GM19035 (cell line): ENCODE measurements around the gene PCDHA9.
"Not testable (repeated sequence)": the region's sequence is repeated elsewhere in the genome, so short reads cannot be mapped to it uniquely, and the experiment has no call there.

ENCODE experiments used
- ATAC-seq: cut with Tn5 transposase; IDR thresholded peaks from one replicate; pipeline ENCODE4 v1.9.1; 2021; ENCODE audit not compliant: unreplicated experiment

PCDHA9 gene

DNA sequence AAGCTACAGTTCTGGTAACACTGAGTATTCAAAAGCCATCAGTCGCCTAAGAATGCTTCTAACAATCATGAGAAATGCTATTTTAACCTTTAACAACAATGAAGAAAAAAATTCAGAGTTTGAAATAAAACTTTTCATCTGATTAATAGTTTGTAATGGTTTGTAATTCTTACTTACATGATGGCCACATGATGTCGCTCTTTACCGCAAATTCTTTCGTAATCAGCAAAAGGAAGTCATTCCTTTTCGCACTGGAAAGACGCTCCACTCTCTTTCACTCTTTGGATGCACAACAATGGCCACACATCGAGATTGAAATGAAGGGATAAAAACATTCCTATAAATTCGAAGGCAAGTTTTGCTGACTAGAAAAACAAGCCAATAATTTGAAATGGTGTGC is 14.2 kb upstream of the PCDHA9 start, which contains the start of gene PCDHA7:
Gene PCDHA7, plus strand, starts transcription at position 277 of the 400 bp plus-strand sequence. Its CDS starts 115 bp downstream, at position 392.
- ATAC-seq = no peak

DNA sequence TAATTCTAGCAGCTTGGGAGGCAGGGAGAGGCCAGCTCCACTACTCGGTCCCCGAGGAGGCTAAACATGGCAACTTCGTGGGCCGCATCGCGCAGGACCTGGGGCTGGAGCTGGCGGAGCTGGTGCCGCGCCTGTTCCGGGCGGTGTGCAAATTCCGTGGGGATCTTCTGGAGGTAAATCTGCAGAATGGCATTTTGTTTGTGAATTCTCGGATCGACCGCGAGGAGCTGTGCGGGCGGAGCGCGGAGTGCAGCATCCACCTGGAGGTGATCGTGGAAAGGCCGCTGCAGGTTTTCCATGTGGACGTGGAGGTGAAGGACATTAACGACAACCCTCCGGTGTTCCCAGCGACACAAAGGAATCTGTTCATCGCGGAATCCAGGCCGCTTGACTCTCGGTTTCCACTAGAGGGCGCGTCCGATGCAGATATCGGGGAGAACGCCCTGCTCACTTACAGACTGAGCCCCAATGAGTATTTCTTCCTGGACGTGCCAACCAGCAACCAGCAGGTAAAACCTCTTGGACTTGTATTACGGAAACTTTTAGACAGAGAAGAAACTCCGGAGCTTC is 13.7 kb upstream of the PCDHA9 start:
- ATAC-seq = not testable (repeated sequence)

GRCh38 chr5:140835622-140836510 is 12.3 kb upstream of the PCDHA9 start:
- ATAC-seq = no peak

DNA sequence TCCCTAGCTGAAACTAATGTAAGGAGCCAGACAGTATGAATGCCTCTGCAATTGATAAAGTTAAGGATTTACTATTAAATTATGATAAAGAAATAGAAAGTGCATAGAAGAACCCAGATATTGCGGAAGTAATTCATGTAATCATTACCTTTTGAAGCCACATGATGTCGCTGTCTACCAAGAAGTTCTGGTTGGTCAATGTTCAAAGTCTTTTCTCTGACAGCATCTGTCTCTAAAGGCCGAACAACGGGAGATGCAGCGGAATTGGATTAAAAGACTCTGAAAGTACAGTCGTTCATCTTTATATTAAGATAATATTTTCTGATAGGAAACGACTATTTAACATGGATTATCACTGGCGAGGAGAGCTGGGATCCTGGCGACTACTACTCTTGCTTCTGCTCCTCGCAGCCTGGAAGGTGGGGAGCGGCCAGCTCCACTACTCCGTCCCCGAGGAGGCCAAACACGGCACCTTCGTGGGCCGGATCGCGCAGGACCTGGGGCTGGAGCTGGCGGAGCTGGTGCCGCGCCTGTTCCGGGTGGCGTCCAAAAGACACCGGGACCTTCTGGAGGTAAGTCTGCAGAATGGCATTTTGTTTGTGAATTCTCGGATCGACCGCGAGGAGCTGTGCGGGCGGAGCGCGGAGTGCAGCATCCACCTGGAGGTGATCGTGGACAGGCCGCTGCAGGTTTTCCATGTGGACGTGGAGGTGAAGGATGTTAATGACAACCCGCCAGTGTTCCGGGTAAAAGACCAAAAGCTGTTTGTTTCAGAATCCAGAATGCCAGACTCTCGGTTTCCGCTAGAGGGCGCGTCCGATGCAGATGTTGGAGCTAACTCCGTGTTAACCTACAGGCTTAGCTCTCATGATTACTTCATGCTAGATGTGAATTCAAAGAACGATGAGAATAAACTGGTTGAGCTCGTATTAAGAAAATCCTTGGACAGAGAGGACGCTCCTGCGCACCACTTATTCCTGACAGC is 6.9 kb upstream of the PCDHA9 start, which contains the start of gene PCDHA8:
Gene PCDHA8, plus strand, starts transcription at position 210 of the 985 bp plus-strand sequence. Its CDS starts 135 bp downstream, at position 345.
- no peak for ATAC-seq

DNA sequence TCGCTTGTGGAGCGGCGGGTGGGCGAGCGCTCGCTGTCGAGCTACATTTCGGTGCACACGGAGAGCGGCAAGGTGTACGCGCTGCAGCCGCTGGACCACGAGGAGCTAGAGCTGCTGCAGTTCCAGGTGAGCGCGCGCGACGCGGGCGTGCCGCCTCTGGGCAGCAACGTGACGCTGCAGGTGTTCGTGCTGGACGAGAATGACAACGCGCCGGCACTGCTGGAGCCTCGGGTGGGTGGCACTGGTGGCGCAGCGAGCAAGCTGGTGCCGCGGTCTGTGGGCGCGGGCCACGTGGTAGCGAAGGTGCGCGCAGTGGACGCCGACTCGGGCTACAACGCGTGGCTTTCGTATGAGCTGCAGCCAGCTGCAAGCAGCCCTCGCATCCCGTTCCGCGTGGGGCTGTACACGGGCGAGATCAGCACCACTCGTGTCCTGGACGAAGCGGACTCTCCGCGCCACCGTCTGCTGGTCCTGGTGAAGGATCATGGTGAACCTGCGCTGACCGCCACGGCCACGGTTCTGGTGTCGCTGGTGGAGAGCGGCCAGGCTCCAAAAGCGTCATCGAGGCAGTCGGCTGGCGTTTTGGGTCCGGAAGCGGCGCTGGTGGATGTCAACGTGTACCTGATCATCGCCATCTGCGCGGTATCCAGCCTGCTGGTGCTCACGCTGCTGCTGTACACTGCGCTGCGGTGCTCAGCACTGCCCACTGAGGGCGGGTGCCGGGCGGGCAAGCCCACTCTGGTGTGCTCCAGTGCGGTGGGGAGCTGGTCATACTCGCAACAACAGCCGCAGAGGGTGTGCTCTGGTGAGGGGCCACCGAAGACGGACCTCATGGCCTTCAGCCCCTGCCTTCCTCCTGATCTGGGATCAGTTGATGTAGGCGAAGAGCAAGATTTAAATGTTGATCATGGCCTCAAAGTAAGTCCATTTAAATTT is 5.1 kb upstream of the PCDHA9 start:
- no peak for ATAC-seq

DNA sequence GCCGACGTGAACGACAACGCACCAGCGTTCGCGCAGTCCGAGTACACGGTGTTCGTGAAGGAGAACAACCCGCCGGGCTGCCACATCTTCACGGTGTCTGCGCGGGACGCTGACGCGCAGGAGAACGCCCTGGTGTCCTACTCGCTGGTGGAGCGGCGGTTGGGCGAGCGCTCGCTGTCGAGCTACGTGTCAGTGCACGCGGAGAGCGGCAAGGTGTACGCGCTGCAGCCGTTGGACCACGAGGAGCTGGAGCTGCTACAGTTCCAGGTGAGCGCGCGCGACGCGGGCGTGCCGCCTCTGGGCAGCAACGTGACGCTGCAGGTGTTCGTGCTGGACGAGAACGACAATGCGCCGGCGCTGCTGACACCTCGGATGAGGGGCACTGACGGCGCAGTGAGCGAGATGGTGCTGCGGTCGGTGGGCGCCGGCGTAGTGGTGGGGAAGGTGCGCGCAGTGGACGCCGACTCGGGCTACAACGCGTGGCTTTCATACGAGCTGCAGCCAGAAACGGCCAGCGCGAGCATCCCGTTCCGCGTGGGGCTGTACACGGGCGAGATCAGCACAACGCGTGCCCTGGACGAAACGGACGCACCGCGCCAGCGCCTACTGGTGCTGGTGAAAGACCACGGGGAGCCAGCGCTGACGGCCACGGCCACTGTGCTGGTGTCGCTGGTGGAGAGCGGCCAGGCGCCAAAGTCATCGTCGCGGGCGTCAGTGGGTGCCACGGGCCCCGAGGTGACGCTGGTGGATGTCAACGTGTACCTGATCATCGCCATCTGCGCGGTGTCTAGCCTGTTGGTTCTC is 1.9 kb downstream of the PCDHA9 start:
- not testable (repeated sequence) for ATAC-seq

DNA sequence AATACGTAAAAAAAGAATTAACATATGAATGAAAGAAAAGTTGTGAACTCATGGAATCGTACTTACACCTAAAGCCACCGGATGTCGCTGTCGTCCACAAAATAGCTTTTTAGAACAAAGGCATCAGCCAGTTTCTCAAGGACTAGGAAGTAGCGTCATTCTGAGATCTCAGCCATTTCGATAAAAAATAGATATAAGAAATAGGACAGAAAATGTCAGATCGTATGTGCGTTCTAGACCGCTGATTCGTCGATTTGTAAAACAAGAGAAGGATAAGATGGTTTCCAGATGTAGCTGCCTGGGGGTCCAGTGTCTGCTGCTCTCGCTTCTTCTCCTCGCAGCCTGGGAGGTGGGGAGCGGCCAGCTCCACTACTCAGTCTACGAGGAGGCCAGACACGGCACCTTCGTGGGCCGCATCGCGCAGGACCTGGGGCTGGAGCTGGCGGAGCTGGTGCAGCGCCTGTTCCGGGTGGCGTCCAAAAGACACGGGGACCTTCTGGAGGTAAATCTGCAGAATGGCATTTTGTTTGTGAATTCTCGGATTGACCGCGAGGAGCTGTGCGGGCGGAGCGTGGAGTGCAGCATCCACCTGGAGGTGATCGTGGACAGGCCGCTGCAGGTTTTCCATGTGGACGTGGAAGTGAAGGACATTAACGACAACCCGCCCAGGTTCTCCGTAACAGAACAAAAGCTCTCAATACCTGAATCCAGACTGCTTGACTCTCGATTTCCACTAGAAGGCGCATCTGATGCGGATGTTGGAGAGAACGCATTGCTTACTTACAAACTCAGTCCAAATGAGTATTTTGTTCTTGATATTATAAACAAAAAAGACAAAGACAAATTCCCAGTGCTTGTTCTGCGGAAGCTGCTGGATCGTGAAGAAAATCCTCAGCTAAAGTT is 7.8 kb downstream of the PCDHA9 start, which contains the start of gene PCDHA10:
Gene PCDHA10, plus strand, starts transcription at position 126 of the 903 bp plus-strand sequence. Its CDS starts 152 bp downstream, at position 278.
- ATAC-seq = no peak

- ATAC-seq = no peak
Observed at GRCh38 chr5:140857177-140857986, 9.2 kb downstream of the PCDHA9 start.

DNA sequence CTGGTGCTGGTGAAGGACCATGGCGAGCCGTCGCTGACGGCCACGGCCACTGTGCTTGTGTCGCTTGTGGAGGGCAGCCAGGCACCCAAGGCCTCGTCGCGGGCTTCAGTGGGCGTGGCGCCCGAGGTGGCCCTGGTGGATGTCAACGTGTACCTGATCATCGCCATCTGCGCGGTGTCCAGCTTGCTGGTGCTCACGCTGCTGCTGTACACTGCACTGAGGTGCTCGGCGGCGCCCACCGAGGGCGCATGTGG is 9.7 kb downstream of the PCDHA9 start:
- no peak for ATAC-seq

- no peak for ATAC-seq
Observed at GRCh38 chr5:140862441-140863295, 14.5 kb downstream of the PCDHA9 start.

- no peak for ATAC-seq
Observed at GRCh38 chr5:140868721-140869554, 20.8 kb downstream of the PCDHA9 start, which contains the start of gene PCDHA11. PCDHA11 (plus strand) TSS chr5:140868957; CDS start chr5:140869104, 147 bp downstream.

DNA sequence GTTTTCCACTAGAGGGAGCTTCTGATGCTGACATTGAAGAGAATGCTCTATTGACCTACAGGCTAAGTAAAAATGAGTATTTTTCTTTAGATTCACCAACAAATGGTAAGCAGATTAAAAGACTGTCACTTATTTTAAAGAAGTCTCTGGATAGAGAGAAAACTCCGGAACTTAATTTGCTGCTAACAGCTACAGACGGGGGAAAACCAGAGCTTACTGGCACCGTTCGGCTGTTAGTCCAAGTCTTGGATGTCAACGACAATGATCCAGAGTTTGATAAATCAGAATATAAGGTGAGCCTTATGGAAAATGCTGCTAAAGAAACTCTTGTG is 21.3 kb downstream of the PCDHA9 start:
- ATAC-seq = no peak

- ATAC-seq = no peak
Observed at GRCh38 chr5:140870221-140871201, 22.3 kb downstream of the PCDHA9 start.
